ENCODE results near the gene PYGB.
A peak's percentile ranks its signal among the peaks of the same experiment; 100 is the strongest.

PYGB gene

DNA sequence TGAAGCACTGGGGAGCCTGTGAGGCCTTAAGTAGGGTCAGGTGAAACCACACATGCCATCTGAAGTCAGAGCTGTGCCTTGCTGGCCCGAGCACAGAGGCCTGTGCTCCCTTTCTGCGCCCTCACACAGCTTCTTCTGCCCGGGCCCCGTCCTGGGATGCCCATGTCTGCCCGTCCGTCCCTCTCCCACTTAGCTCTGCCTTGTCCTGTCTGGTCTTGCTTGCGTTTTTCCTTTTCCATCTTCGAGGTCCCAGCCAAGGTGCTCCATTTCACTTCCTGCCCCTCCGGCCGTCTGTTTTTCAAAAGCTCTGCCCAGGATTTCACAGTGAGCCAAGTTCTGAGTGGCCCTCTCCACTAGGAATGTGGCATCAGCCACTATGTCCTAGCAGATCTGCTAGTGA is 45.6 kb downstream of the PYGB start:
- DNase-seq (ENCODE audit: low spot score) = no peak
- peak overlapping the region; percentile 73 for H3K27ac ChIP-seq
- CTCF ChIA-PET = no interaction called here
- TF ChIP-seq, protein P1, sequence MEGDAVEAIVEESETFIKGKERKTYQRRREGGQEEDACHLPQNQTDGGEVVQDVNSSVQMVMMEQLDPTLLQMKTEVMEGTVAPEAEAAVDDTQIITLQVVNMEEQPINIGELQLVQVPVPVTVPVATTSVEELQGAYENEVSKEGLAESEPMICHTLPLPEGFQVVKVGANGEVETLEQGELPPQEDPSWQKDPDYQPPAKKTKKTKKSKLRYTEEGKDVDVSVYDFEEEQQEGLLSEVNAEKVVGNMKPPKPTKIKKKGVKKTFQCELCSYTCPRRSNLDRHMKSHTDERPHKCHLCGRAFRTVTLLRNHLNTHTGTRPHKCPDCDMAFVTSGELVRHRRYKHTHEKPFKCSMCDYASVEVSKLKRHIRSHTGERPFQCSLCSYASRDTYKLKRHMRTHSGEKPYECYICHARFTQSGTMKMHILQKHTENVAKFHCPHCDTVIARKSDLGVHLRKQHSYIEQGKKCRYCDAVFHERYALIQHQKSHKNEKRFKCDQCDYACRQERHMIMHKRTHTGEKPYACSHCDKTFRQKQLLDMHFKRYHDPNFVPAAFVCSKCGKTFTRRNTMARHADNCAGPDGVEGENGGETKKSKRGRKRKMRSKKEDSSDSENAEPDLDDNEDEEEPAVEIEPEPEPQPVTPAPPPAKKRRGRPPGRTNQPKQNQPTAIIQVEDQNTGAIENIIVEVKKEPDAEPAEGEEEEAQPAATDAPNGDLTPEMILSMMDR (conservative IDR thresholded peaks at IDR 0.05; ENCODE audit: low read depth) = no peak
- POLR2A ChIA-PET (ENCODE audit: low non-redundant PET) = no interaction called here

DNA sequence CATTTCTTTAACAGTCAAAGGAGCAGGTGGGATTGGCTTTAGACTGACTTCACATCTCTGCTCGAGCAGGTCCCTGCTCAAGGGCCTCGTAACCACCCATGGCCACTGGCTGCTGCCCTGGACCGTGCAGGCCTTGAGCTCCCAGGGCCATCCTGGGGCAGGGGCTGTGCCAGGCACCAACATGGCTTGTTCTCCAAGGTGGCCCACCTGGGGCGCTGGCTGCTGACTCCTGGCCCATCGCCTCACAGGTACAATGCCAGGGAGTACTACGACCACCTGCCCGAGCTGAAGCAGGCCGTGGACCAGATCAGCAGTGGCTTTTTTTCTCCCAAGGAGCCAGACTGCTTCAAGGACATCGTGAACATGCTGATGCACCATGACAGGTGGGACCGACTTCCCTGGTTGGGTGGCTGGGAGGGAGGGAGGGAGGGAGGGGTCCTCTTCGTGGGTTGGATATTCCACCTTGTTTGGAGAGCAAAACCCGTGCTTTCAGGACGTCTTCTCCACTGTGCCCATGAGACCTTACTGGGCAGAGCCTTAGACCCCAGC is 46.1 kb downstream of the PYGB start:
- DNase-seq (ENCODE audit: low spot score) = no peak
- ChIA-PET POLR2A (ENCODE audit: low non-redundant PET) (no interaction called here), CTCF (interaction anchor here (1.6 kb wide), 1 partner anchor 105 kb away, joined by 9 read pairs; no protein-coding TSS in a partner anchor)
- peak overlapping the region; percentile 73 for H3K27ac ChIP-seq
- TF ChIP-seq, protein P1 (conservative IDR thresholded peaks at IDR 0.05; ENCODE audit: low read depth) = no peak

DNA sequence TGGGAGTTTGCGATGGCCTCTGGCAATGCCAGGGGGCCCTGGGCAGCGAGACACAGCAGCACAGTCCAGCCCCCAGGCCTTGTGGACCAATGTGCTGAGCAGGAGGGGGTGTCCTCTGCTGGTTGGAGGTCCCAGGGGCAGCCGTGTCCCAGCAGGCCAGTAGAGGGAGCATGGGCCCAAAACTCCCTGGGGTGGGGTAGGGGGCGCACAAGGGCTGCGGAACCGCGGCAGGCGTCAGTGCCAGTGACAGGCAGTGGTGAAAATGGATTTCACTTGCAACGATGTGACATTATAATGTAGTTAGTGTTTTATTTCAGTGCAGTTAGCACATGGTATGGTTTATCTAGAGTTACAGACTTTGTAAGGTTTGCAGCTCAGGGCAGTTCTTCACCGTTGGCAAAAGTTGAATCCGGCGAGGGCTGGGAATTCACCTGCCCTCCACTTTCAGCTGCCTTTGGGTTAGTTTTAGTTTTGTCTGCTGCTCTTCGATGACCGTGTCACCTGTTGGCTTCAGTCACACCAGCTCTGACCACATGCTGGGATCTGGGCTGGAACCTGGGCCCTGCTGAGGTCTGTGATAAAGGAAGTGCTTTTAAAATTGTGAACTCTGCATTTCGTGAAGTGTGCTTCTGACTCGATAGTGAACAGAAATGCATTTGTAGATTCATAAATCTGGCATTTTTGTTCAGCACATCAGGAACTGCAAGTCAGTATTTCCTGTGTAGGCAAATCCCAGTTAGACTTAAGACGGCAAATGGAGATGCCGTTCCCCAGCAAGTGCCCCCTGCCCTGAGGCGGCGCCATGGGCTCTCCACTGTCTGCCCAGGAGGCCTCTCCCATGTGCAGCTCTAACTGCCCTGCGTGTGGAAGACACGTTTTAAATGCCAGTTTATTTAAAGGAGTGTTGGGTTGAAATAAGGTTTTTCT is 46.8 kb downstream of the PYGB start:
- ChIA-PET POLR2A (ENCODE audit: low non-redundant PET) (no interaction called here), CTCF (interaction anchor here (0.6 to 1.6 kb wide), 3 partner anchors 7 to 104 kb away, joined by 3 to 9 read pairs (median 3); no protein-coding TSS in a partner anchor)
- peak; percentile 50 for DNase-seq (ENCODE audit: low spot score)
- H3K27ac ChIP-seq = peak overlapping the region; percentile 73
- TF ChIP-seq, protein P1 (conservative IDR thresholded peaks at IDR 0.05; ENCODE audit: low read depth) = peak; percentile 75

DNA sequence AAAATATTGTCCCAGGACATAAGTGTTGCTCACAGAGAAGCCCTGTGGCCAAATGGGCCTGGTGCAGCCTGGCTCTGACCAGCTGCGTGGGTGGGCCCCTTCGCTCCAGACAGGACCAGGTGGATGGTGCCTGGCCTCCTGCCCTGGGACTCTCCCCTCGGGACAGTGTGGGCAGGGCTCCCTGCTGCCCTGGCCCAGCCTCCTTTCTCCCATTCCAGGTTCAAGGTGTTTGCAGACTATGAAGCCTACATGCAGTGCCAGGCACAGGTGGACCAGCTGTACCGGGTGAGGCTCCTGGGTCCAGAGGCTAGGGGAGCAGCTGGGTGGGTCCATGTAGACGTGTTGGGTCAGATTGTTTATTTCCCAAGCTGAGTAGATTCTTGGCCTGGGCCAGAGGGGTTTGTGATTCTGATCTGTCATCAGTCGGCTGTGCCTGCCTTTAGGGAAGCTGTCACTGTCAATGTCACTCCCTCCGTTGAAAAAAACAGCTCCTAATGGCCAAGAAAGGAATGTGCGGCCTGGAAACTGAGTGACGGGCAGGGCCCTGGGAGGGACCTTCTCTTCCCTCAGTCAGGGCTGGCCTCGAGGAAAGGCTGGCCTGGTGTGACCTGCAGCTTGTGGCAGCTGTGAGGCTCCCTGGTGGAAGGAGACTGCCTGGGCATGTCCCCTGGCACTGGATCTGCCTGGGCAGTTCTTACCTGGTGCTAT is 47.7 kb downstream of the PYGB start:
- H3K27ac ChIP-seq = peak overlapping the region; percentile 73
- TF ChIP-seq, protein P1 (conservative IDR thresholded peaks at IDR 0.05; ENCODE audit: low read depth) = no peak
- ChIA-PET CTCF (interaction anchor here (0.6 to 1.6 kb wide), 4 partner anchors 8 to 104 kb away, joined by 3 to 9 read pairs (median 4); no protein-coding TSS in a partner anchor), POLR2A (ENCODE audit: low non-redundant PET) (no interaction called here)
- no peak for DNase-seq (ENCODE audit: low spot score)

DNA sequence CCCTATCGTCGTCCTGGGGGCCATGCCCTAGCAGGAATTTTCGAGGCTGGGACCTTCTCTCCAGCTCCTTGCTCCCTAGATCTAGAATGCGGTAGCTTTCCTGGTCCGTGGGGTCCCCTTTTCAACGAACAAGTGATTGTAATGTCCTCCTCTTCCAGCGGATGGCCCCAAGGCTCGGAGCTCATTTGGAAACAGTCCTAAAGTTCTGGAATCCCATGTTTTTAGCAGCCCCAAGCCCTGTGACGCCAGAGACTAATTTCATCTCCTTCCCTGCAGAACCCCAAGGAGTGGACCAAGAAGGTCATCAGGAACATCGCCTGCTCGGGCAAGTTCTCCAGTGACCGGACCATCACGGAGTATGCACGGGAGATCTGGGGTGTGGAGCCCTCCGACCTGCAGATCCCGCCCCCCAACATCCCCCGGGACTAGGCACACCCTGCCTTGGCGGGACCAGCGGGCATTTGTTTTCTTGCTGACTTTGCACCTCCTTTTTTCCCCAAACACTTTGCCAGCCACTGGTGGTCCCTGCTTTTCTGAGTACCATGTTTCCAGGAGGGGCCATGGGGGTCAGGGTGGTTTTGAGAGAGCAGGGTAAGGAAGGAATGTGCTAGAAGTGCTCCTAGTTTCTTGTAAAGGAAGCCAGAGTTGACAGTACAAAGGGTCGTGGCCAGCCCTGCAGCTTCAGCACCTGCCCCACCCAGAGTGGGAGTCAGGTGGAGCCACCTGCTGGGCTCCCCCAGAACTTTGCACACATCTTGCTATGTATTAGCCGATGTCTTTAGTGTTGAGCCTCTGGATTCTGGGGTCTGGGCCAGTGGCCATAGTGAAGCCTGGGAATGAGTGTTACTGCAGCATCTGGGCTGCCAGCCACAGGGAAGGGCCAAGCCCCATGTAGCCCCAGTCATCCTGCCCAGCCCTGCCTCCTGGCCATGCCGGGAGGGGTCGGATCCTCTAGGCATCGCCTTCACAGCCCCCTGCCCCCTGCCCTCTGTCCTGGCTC is 48.5 kb downstream of the PYGB start:
- CTCF ChIA-PET = interaction anchor here (0.6 to 1.1 kb wide), 3 partner anchors 9 to 103 kb away, joined by 3 to 4 read pairs (median 3); no protein-coding TSS in a partner anchor
- H3K27ac ChIP-seq = peak overlapping the region; percentile 73
- POLR2A ChIA-PET (ENCODE audit: low non-redundant PET) = no interaction called here
- no peak for DNase-seq (ENCODE audit: low spot score)
- TF ChIP-seq, protein P1 (conservative IDR thresholded peaks at IDR 0.05; ENCODE audit: low read depth) = peak; percentile 61
